HG03159 (cell line): ENCODE measurements around the gene SPATA46.
"Not testable (repeated sequence)": the region's sequence is repeated elsewhere in the genome, so short reads cannot be mapped to it uniquely, and the experiment has no call there.

Experiments used
- ATAC-seq: cut with Tn5 transposase; IDR thresholded peaks from one replicate; pipeline ENCODE4 v1.9.1; 2021; ENCODE audit warnings: mild to moderate bottlenecking, moderate library complexity; ENCODE audit not compliant: unreplicated experiment

SPATA46 gene, protein sequence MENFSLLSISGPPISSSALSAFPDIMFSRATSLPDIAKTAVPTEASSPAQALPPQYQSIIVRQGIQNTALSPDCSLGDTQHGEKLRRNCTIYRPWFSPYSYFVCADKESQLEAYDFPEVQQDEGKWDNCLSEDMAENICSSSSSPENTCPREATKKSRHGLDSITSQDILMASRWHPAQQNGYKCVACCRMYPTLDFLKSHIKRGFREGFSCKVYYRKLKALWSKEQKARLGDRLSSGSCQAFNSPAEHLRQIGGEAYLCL

DNA sequence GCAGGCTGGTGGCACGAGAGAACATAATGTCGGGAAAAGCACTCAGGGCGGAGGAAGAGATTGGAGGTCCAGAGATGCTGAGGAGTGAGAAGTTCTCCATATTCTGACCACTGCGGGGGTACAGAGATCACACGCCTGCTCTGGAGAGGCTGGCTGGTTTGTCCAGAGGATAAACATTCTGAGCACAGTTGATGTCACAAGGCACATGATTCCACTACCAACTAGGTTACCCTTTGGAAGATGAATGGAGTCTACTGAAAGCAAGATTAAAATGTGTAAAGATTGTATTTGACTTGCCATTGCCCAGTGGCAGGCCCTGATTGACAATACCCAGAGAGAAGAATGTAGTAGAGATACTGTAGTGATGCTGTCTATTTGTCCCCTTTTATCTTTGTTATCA, at the start of gene SPATA46:
Gene SPATA46, minus strand, starts transcription at position 164 of the 400 bp plus-strand sequence. Its CDS starts 64 bp downstream, at position 100.
- ATAC-seq = no peak

DNA sequence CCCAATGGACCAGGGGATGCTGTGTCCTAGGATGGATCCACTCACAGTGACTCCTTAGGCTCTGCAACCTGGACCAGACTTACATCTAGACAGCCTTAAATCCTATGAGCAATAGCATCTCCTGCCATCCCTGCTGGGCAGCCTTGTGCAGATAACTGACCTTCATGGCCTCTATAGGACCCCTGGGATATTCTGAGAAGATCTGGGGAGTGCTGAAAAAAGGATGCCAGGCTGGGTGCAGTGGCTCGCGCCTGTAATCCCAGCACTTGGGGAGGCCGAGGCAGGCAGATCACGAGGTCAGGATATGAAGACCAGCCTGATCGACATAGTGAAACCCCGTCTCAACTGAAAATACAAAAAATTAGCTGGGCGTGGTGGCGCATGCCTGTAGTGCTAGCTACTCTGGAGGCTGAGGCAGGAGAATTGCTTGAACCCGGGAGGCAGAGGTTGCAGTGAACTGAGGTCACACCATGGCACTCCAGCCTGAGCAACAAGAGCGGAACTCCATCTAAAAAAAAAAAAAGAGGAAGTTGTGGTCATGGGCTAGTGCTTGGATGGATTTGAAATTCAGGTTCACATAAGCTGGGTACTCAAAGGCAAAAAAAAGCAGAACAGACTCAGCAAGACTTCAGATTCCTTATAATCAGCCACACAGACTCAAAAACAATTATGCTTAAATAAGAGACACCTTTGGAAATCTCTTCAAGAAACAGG, 46.2 kb upstream of the SPATA46 start:
- no peak for ATAC-seq

DNA sequence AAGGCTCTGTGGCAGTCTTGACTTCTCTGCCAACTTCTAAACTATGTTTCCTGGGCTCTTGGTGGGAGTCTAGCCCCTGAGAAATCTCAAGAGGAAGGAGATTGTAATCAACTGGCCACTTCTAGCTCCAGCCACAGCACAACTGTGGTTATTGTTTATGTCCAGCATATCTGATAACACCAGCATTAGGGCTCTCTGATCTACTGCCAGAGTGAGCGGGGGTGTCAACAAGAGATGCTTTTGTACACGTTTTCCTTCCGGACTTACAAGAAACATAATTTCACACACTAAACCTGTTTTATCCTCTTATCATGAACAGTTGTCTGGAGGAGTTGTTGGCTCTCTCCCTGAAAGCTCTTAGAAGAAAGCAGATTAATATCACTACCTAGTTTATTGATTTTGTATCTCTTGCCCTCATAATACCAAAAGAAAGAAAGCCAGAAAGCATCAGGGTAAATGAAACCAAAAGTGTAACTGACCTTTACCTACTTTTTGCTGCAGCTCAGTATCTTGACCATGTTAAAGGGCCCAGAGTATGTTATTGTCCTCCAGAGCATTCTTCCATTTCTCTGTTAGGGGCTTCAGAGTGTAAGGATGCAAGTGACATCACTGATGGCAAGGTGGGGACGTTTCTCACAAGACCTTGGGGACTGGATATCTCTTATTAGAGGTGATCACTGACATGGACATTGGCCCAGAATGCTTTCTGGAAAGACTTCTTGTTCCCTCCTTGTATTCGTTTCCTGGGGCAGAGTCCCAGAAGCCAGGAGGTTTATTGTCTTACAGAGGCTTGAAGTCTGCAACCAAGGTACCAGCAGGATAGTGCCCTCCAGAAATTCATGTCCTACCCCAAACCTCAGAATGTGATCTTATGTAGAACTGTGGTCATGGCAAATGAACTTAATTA, 44.9 kb upstream of the SPATA46 start:
- no peak for ATAC-seq

DNA sequence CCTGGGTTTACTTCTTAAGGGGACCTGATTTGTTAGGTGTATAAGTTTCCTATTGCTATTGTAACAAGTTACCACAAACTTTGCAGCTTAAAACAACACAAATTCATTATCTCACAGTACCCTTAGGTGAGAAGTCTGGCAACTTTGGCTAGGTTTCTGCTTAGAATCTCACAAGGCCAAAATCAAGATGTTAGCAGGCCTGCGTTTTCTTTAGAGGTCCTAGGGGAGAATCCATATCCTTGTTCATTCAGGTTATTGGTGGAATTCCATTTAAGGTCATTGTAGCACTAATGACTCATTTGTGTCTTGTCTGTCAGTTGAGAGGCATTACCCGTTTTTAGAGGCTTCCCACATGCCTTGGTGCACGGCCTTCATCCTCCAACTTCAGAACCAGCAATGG, 43.5 kb upstream of the SPATA46 start:
- ATAC-seq = no peak

DNA sequence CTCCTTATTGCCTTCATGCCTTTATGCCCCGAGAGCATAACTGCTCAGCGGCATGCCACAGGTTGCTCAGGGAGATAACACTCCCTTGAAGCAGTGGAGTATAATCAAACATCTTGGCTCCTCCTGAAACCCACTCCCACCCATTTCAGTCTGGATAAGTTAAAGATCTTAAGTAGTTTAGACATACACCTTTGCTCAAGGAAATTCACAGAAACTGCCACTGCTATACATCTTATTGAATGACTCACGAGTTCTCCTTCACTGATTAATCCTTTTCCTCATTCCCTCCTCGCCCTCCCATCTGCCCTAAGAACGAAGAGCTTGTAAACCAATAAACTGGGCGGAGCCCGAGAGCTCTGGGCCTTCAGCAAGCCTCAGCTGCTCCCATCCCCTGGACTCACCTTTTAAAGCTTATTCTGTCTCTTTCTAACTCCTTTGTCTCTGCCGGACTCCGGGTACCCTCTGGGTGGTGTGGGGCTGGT, 42.8 kb upstream of the SPATA46 start:
- ATAC-seq = not testable (repeated sequence)

DNA sequence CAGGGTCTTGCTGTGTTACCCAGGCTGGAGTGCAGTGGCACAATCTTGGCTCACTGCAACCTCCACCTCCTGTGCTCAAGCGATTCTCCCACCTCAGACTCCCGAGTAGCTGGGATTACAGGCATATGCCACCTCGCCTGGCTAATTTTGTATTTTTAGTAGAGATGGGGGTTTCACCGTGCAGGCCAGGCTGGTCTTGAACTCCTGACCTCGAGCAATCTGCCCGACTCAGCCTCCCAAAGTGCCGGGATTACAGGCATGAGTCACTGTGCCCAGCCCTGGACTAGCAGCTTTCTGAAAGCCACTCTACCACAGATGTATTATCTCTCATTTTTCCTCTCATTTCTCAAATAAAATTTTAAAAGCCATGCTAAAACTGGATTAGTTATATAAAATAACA, 41.9 kb upstream of the SPATA46 start:
- ATAC-seq = not testable (repeated sequence)

DNA sequence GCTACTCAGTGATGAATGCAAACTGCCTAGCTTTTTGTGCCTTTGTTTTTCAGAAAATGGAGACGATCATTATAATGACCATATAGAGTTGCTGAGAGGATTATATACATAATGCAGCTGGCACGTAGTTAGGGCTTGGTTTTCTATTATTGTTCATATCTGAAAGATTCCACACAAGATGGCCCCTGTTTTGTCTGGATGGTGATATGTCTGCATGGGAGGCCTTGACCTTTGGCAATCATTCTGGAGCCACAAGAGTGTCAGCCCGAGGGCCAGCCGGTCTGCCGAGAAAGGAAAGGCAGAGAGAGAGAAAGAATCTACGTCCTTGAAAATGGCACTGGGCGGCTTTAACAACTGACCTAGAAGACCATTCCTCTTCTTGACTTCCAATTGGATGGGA, 41.0 kb upstream of the SPATA46 start:
- no peak for ATAC-seq

DNA sequence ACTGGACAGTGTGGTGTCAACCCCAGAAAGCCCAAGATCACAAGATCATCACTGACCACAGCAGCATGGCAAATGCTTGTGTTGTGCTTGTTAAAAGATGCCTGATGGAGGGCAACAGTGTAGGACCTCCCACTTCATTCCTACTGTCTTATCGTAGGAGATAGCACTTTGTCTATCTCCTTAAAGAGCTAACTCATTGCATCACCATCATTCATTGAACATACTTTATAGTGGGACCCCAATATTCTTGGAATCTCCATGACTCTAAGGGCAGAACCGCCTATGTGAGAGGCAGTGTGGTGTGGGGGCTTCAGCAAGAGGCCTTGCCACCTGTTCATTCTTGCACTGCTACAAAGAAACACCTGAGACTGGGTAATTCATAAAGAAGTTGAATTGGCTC, 40.3 kb upstream of the SPATA46 start:
- no peak for ATAC-seq

DNA sequence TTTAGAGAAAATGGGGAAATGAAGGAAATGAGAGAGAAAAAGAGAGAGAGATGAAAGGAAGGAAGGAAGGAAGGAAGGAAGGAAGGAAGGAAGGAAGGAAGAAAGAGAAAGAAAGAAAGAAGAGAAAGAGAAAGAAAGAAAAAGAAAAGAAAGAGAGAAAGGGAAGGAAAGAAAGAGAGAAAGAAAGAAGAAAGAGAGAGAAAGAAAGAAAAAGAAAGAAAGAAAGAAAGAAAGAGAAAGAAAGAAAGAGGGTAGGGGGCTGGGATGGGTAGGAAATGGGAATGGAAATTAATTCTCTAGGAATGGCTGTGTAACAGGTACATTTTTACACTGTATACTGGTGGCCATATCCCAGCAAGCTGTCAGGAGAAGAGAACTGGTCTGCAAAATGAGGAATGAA, 39.6 kb upstream of the SPATA46 start:
- ATAC-seq = no peak

DNA sequence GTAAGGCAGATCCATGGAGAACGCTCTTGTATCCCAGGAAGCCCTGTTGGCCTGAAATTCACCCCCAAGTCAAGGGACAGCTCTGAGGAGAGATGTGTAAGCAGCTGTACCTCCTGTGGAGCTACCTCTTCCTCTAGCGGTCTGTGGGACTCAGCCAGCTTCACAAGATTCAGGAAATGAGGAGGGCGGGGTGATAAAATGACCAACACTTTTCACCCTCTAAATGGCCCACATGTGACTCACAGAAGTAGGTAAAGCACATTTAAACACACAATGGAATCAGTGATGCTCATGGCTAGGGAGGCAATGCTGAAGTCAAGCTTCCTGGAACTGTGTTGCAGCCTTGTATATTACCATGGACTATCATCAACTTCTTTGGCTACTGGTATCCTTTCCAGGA, 35.3 kb upstream of the SPATA46 start, which contains the start of gene SH2D1B:
Gene SH2D1B, minus strand, starts transcription at position 135 of the 400 bp plus-strand sequence. Its CDS starts 120 bp downstream, at position 15.
- no peak for ATAC-seq

DNA sequence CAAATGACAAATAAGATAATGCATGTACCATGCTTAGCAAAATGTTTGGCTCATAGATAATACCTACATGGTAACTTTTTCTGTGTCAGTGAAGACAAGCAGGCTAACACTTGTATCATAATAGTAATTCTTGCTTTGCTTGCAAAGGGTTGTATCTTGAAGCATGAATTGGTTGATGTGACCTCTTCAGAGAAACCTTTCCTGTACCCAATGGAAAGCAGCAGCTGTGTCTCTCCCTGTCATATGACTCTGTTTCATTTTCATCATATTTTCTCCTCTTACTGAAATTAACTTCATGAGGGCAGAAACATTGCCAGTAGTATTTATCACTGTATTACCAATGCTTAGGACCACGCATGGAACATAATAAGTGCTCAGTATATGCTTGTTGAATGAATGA, 30.9 kb upstream of the SPATA46 start:
- no peak for ATAC-seq

DNA sequence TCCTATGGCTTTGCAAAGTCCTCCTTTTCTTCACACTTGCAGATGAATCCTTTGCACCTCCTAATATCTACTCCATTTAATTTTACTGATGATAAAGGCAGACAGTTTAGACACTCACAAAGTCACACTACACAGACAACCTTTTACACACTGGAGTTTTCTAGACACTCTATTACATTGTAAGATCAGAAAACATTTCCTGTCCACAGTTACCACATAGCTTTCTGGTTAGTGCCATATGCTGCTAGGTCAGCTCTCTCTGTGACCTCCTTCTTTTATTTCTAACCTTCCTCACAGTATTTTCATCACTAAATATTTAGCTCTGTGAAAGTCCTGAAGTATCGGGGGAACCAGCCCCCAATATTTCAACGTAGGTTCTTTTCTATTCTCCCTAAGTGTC, 30.2 kb upstream of the SPATA46 start:
- ATAC-seq = no peak

DNA sequence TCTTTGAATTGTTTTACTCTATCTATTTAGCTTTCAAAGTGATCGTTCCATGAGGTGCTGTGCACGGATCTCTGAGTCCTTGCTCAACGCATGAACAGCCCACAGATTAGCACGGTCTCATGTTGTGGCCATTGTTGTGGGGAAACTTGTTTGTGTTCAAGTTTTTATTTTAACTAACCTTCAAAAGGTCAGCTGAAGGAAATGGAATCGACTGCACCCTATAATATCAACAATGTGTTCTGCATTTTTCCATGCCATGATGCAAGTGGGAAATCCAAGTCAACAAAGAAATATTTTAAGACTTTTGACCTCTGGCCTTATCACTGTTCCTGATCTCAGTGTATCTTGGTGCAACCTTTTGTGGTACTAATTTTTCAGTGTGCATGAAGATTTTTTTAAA, 29.1 kb upstream of the SPATA46 start:
- no peak for ATAC-seq

DNA sequence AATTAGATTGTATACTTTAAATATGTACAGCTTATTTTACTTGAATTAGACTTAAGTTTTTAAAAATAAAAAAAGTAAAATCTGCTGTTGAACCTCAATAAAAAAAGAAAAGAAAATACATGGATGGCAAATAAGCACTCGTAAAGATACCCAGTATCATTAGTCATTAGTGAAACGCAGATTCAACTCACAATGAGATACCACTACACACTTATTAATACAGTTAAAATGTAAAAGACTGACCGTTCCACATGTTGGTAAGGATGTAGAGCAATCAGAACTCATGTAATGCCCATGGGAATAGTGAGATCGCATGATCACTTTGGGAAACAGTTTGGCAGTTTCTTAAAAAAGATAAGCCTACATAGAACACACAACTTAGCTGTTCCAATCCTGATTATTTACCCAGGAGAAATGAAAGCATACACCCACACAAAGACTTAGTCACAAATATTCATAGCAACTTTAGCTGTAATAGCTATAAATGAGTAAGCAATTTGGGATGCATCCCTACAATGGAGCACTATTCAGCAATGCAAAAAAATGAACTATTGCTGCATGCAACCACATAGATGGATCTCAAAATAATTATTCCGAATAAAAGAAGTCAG, 28.0 kb upstream of the SPATA46 start:
- no peak for ATAC-seq

DNA sequence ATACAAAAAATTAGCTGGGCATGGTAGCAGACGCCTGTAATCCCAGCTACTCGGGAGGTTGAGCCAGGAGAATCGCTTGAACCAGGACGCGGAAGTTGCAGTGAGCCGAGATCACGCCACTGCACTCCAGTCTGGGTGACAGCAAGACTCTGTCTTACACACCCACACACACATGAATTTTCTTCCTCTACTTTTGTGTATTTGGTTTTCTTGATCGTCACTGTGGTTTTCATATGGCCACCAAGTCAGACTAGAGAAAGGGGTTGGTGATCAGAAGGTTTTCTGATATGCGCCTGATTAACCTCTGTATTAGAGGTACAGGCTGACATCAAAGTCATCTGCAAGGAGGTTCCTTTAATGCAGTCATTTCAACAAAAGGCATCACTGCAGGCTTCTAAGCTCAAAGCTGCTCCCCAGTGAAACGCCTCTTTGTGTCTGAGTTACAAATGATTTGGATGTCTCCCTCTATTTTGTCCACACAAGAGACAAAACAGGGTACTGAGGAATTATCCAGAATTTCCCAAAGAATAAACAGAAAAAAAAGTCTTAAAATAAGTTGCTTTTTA, 24.2 kb upstream of the SPATA46 start:
- ATAC-seq = no peak

DNA sequence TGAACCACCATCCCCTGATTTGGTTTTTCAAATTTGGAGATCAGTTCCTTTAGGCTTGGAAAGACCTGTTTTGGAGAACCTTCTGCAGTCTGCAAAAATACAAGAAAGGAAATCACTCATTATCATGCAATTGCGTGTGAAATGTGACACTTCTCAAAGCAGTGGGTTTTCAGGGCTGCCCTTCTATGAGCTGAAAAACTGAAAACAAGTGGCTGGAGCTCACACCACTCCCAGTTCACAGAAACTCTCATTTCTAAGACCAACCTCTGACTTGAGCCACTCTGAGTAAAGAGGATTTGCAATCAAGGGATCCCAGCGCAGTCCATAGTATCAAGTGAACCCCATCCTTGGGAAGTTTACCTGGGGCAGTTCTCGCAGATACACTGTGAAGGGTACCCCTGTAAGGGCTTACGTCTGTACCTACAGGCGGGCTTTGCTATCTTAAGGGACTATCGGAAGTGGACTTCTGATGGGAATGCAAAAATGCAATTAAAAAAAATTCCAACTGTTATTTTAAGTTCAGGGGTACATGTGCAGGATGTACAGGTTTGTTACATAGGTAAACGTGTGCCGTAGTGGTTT, 22.4 kb upstream of the SPATA46 start:
- ATAC-seq = no peak

DNA sequence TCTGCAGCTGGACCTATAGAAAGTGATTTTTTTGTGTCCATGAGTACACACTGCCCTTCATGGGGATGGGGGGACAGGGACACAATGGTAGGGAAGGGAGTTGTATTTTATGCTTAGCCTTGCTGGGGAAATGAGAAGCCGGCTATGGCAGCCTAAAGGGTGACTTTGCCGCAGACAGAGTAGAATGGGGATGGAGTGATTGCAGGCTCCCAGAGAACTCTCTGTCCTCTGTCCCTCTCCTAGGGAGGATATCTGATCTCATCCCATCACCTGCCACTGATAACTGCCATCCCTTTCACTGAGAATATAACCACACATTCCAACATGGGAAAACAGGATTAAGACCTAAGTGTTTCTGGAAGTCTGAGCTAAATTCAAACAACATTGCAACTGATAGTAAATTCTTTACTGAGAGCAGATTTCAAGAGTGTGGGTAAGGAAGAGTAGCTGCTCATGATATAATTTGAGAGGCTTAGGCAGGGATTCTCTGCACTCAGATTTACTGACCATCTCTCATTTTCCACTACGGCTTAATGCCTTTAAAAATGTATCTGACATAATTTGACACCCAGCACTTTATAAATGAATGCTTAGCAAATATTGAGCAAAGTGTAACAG, 21.4 kb upstream of the SPATA46 start:
- ATAC-seq = no peak

DNA sequence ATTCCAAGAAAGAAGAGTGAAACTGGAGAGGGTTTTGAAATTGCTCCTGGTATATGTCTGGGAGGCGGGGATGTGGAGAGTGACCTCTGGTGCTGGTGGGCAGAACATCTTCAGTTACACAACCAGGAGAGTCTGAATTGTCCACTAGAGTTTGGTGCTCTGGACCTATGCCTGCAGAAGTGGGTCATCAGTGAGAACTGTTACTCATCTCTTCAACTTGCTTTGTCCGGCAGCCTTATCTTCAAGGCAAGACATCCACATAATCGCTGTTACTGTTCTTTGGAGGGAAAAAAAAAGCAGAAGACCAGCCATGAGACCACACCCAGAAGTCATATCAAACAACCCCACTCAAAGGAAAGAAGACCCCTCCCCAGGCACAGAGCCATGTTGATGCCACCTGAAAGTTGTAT, 20.4 kb upstream of the SPATA46 start:
- ATAC-seq = no peak

DNA sequence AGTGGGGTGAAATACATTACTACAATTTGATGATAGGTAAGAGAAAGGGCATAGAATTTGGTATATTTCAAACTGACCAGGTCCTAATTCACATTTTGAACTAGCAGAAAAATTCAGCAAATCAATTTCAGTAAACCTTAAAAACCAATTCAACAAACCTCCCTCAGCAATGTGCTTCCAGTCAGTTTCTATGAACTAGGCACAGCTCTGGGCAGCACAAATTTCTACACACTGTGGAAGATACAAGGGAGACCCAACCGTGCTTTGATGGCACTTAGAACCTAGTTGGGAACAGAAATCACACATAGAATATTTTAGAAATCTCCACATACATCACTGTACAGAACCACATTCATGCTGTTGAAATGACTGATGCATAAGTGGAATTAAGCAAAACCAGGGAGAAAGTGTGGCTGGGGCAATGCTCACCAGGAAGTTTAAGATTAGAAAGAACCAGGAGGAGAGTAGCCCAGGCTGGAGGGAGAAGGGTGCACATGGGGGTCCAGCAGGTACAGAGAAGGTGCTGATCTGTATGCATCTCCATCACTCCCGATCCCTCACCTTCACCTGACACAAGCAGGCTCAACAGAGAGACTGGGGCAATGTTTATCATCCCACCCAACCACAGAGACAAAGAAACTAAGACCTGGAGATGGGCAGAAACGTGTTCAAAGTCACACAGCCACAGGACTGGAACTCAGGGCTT, 19.7 kb upstream of the SPATA46 start:
- no peak for ATAC-seq
